Transverse colon (tissue), 4 donors: Measurements from ENCODE around the gene CACNA1S. TPM values are rescaled to one million over a fixed set of nuclear protein-coding genes. Genes with fewer than 3 reads are reported as not detected.

Source experiments
- DNase-seq: peaks from one replicate; pipeline ENCODE4 v3.0.0-alpha.2; 2019
- H3K27ac ChIP-seq, 4 donors: fragments of 200-600 bp; sonication (generic); 2 replicates each; pipeline ENCODE4 v1.5.1; 2016 to 2018; ENCODE audit warnings: inconsistent platforms in 4 of 4
- H3K27me3 ChIP-seq: fragments of 200-600 bp; sonication (generic); 2 replicates; pipeline ENCODE4 v1.5.1; 2017; ENCODE audit warnings: inconsistent platforms
- H3K36me3 ChIP-seq, 4 donors: fragments of 200-600 bp; sonication (generic); 2 replicates each; pipeline ENCODE4 v1.5.1; 2017 to 2019; ENCODE audit warnings: inconsistent platforms in 4 of 4
- H3K4me1 ChIP-seq, 4 donors: fragments of 200-600 bp; sonication (generic); 2 replicates each; pipeline ENCODE4 v1.5.1; 2017 to 2020; ENCODE audit warnings: inconsistent platforms in 4 of 4
- H3K4me3 ChIP-seq, 4 donors: fragments of 200-600 bp; sonication (generic); 1 replicate in 1 of 4; 2 replicates in 3 of 4; pipeline versions ENCODE4 v1.5.1 to v1.6.1; 2017 to 2019; ENCODE audit warnings: inconsistent platforms in 4 of 4
- H3K9me3 ChIP-seq, 2 donors: fragments of 200-600 bp; sonication (generic); 2 replicates each; pipeline ENCODE4 v1.5.1; 2017 to 2019; ENCODE audit warnings: inconsistent platforms in 2 of 2
- EP300 ChIP-seq: sonication (generic); formaldehyde crosslinking; IDR thresholded peaks from one replicate; pipeline ENCODE4 v1.6.1; 2017; ENCODE audit warnings: antibody characterized with exemption, low read depth
- POLR2A ChIP-seq: fragments of 450-650 bp; IDR thresholded peaks from one replicate; pipeline ENCODE4 v1.6.1; 2016; ENCODE audit warnings: antibody characterized with exemption, mild to moderate bottlenecking, moderate library complexity
- POLR2AphosphoS5 ChIP-seq, 3 donors: sonication (generic); formaldehyde crosslinking; IDR thresholded peaks; one replicate each; pipeline ENCODE4 v1.6.1; 2016; ENCODE audit warnings: antibody characterized with exemption in 3 of 3
- WGBS, 2 donors: methylation state at CpG; one replicate each; pipeline ENCODE4 v1.1.5; 2018; ENCODE audit warnings: low coverage in 1 of 2; 5-methylcytosine and 5-hydroxymethylcytosine counted together
- in situ Hi-C, 4 donors: fragments of 200-750 bp; cut with MboI; loops; one replicate each; pipeline versions ENCODE4 v1.15.0 to v1.15.1; 2017; ENCODE audit warnings: low sequenced_read_pairs in 3 of 4, low pct_ligation_motif_present in 1 of 4, low pct_unique_long_range_greater_than_20kb in 1 of 4
- intact Hi-C: fragments of 100-400 bp; cut with DNase I; formaldehyde crosslinking; loops from one replicate; pipeline ENCODE4 v1.15.1; 2023; ENCODE audit warnings: low total_unique reads
- total RNA-seq, 4 donors: library from RNA; depleted of rRNA; stranded (reverse); fragments of >200 nt; gene quantifications; one replicate each; pipeline ENCODE4 v1.1.0, GENCODE V29; 2016
- TF ChIP-seq, protein P1 (sequence below), 5 experiments: fragments of 200-600 bp in 3 of 5; fragments of 450-650 bp in 2 of 5; sonication (generic) in 3 of 5; IDR thresholded peaks; 1 replicate in 2 of 5; 2 replicates in 3 of 5; pipeline ENCODE4 v1.5.1; 2016 to 2017; ENCODE audit warnings: antibody characterized with exemption in 5 of 5, inconsistent platforms in 3 of 5, mild to moderate bottlenecking in 2 of 5, moderate library complexity in 1 of 5

Gene CACNA1S
- total RNA-seq, 4 donors from 2014 or later: not detected

GRCh38 chr1:201126463-201126831 is 14.2 kb upstream of the CACNA1S start:
- H3K27me3 ChIP-seq: peaks cover 15% of the 10 kb centered on the region
- no peak overlapping the region for H3K4me3 ChIP-seq
- H3K4me1 ChIP-seq: peaks cover 0 to 2% (median 0%) of the 10 kb centered on the region in 4 donors
- 36% methylated on average over 3 of the region's 3 CpGs; no CpG with 5 or more reads in 1 of the 2 donors for WGBS, 2 donors
- DNase-seq: no peak
- TF ChIP-seq, protein P1, sequence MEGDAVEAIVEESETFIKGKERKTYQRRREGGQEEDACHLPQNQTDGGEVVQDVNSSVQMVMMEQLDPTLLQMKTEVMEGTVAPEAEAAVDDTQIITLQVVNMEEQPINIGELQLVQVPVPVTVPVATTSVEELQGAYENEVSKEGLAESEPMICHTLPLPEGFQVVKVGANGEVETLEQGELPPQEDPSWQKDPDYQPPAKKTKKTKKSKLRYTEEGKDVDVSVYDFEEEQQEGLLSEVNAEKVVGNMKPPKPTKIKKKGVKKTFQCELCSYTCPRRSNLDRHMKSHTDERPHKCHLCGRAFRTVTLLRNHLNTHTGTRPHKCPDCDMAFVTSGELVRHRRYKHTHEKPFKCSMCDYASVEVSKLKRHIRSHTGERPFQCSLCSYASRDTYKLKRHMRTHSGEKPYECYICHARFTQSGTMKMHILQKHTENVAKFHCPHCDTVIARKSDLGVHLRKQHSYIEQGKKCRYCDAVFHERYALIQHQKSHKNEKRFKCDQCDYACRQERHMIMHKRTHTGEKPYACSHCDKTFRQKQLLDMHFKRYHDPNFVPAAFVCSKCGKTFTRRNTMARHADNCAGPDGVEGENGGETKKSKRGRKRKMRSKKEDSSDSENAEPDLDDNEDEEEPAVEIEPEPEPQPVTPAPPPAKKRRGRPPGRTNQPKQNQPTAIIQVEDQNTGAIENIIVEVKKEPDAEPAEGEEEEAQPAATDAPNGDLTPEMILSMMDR (IDR thresholded peaks at IDR 0.05): no peak
- TF ChIP-seq POLR2A (no peak), EP300 (no peak), POLR2AphosphoS5 (IDR thresholded peaks at IDR 0.05) (no peak)
- in situ Hi-C loops (no loop called here), intact Hi-C loops (no loop called here)
- H3K27ac ChIP-seq: no peak overlapping the region
- H3K9me3 ChIP-seq: no peaks in the 10 kb centered on the region
- no peaks in the 10 kb centered on the region for H3K36me3 ChIP-seq

- no peak overlapping the region for H3K4me3 ChIP-seq
- no peaks in the 10 kb centered on the region for H3K36me3 ChIP-seq
- no peak overlapping the region for H3K27ac ChIP-seq
- H3K4me1 ChIP-seq: peaks cover 0 to 2% (median 0%) of the 10 kb centered on the region in 4 donors
- TF ChIP-seq, protein P1 (IDR thresholded peaks at IDR 0.05): no peak
- no peak for TF ChIP-seq EP300
- no peak for TF ChIP-seq POLR2A
- no peak for TF ChIP-seq POLR2AphosphoS5 (IDR thresholded peaks at IDR 0.05)
- H3K27me3 ChIP-seq: peaks cover 21% of the 10 kb centered on the region
- DNase-seq: no peak
- WGBS, 2 donors: 48 to 74% methylated on average over 3 to 7 of the region's 7 CpGs
- H3K9me3 ChIP-seq: no peaks in the 10 kb centered on the region
- intact Hi-C loops: no loop called here
- in situ Hi-C loops: no loop called here
Measured at GRCh38 chr1:201125800-201126199, 13.6 kb upstream of the CACNA1S start.

DNA sequence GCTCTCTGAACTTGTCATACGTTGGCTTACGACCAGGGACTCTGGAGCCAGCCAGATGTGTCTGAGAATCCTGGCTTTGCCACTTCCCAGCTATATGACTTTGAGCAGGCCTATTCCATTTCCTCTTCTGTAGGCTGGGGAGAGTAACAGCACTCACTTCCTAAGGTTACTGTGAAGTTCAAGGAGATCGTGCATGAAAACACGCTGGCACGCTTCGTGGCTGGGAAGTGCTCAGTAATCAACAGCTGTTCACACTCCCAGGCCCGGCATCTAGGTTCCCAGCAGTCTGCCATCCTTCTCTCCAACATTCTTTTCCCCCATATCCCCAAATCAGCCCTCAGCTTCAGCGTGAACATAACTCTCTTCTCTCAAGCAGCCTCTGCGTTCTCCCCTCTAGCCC is 12.8 kb upstream of the CACNA1S start:
- Histone ChIP-seq H3K4me1 (peaks cover 0 to 2% (median 0%) of the 10 kb centered on the region in 4 donors), H3K27ac (no peak overlapping the region), H3K9me3 (no peaks in the 10 kb centered on the region), H3K27me3 (peaks cover 21% of the 10 kb centered on the region), H3K4me3 (no peak overlapping the region), H3K36me3 (no peaks in the 10 kb centered on the region)
- intact Hi-C loops (no loop called here), in situ Hi-C loops (no loop called here)
- TF ChIP-seq POLR2A (no peak), EP300 (no peak), POLR2AphosphoS5 (IDR thresholded peaks at IDR 0.05) (no peak)
- TF ChIP-seq, protein P1 (IDR thresholded peaks at IDR 0.05): no peak
- WGBS, 2 donors: 79 to 80% methylated on average over 6 to 9 of the region's 9 CpGs
- no peak for DNase-seq

- no peak overlapping the region for H3K4me3 ChIP-seq
- in situ Hi-C loops: loop anchor here in 1 of 4 donors (25.0 kb wide), 1 partner anchor 137 kb away; no protein-coding TSS in a partner anchor
- DNase-seq: no peak
- WGBS, 2 donors: 88% methylated on average over 1 of the region's 1 CpG; no CpG with 5 or more reads in 1 of the 2 donors
- H3K9me3 ChIP-seq: no peaks in the 10 kb centered on the region
- H3K36me3 ChIP-seq: no peaks in the 10 kb centered on the region
- H3K27ac ChIP-seq: no peak overlapping the region
- intact Hi-C loops: loop anchor here (1.0 kb wide), 1 partner anchor 42 kb away; no protein-coding TSS in a partner anchor
- H3K27me3 ChIP-seq: peaks cover 21% of the 10 kb centered on the region
- TF ChIP-seq, protein P1 (IDR thresholded peaks at IDR 0.05): no peak
- no peak for TF ChIP-seq EP300
- TF ChIP-seq POLR2A: no peak
- TF ChIP-seq POLR2AphosphoS5 (IDR thresholded peaks at IDR 0.05): no peak
- peaks cover 0 to 2% (median 0%) of the 10 kb centered on the region in 4 donors for H3K4me1 ChIP-seq
Measured at GRCh38 chr1:201123866-201124265, 11.6 kb upstream of the CACNA1S start.
